Neuronal stem cell (in vitro differentiated cells): ENCODE data around the gene RNF220.

Experiments
- DNase-seq: peaks from one replicate; pipeline ENCODE4 v3.0.0-alpha.2; 2013; ENCODE audit warnings: low spot score
- H2AFZ ChIP-seq: one replicate; pipeline ENCODE4 v1.6.1; 2013; ENCODE audit warnings: mild to moderate bottlenecking, low read length, inconsistent platforms
- H2AK5ac ChIP-seq: 2 replicates; pipeline ENCODE4 v1.6.1; 2013; ENCODE audit warnings: low read depth, mild to moderate bottlenecking, inconsistent platforms, low read length, moderate library complexity, mixed read lengths
- H2BK120ac ChIP-seq: 2 replicates; pipeline ENCODE4 v1.6.1; 2013; ENCODE audit warnings: low read depth, mild to moderate bottlenecking, inconsistent platforms, low read length, moderate library complexity, mixed read lengths
- H2BK12ac ChIP-seq: one replicate; pipeline ENCODE4 v1.6.1; 2013; ENCODE audit warnings: low read length, inconsistent platforms
- H2BK15ac ChIP-seq: 2 replicates; pipeline ENCODE4 v1.6.1; 2013; ENCODE audit warnings: mild to moderate bottlenecking, low read length, inconsistent platforms, mixed read lengths
- H2BK5ac ChIP-seq: one replicate; pipeline ENCODE4 v1.6.1; 2013; ENCODE audit warnings: inconsistent platforms, mild to moderate bottlenecking, low read length, moderate library complexity
- H3K14ac ChIP-seq: one replicate; pipeline ENCODE4 v1.6.1; 2013; ENCODE audit warnings: low read length, inconsistent platforms
- H3K18ac ChIP-seq: 2 replicates; pipeline ENCODE4 v1.6.1; 2013; ENCODE audit warnings: low read length, inconsistent platforms
- H3K23ac ChIP-seq: 2 replicates; pipeline ENCODE4 v1.6.1; 2013; ENCODE audit warnings: low read depth, mild to moderate bottlenecking, mixed read lengths, low read length, inconsistent platforms; ENCODE audit not compliant: poor library complexity
- H3K27ac ChIP-seq: replicated peaks from 3 replicates; pipeline ENCODE4 v1.5.1; 2013; ENCODE audit warnings: low read length, inconsistent platforms
- H3K27me3 ChIP-seq, 3 experiments: 2 replicates each; pipeline ENCODE4 v1.6.1; 2013; ENCODE audit warnings: low read length in 3 of 3, mild to moderate bottlenecking in 2 of 3, inconsistent platforms in 1 of 3, low read depth in 1 of 3, mixed read lengths in 1 of 3, moderate library complexity in 1 of 3; ENCODE audit not compliant: control insufficient read depth in 3 of 3, insufficient read depth in 3 of 3
- H3K36me3 ChIP-seq, 2 donors: replicated peaks in 1 of 2; 2 replicates each; pipeline ENCODE4 v1.6.1; 2013; ENCODE audit warnings: low read length in 2 of 2; ENCODE audit not compliant: control insufficient read depth in 2 of 2, insufficient read depth in 2 of 2
- H3K4ac ChIP-seq: 2 replicates; pipeline ENCODE4 v1.6.1; 2013; ENCODE audit warnings: inconsistent platforms, mild to moderate bottlenecking, low read length, moderate library complexity
- H3K4me1 ChIP-seq, 2 donors: 1 replicate in 1 of 2; 2 replicates in 1 of 2; pipeline ENCODE4 v1.6.1; 2013; ENCODE audit warnings: low read length in 2 of 2, low read depth in 1 of 2; ENCODE audit not compliant: control insufficient read depth in 2 of 2, insufficient read depth in 1 of 2
- H3K4me2 ChIP-seq: one replicate; pipeline ENCODE4 v1.6.1; 2013; ENCODE audit warnings: mild to moderate bottlenecking, low read length, inconsistent platforms; ENCODE audit not compliant: insufficient read depth, poor library complexity, severe bottlenecking
- H3K4me3 ChIP-seq, 2 donors: 2 replicates each; pipeline ENCODE4 v1.5.1; 2013; ENCODE audit warnings: low read length in 2 of 2, mild to moderate bottlenecking in 2 of 2, inconsistent platforms in 1 of 2, moderate library complexity in 1 of 2
- H3K79me1 ChIP-seq: one replicate; pipeline ENCODE4 v1.6.1; 2013; ENCODE audit warnings: low read depth, mild to moderate bottlenecking, inconsistent platforms, low read length, moderate library complexity
- H3K9ac ChIP-seq: one replicate; pipeline ENCODE4 v1.6.1; 2013; ENCODE audit warnings: mild to moderate bottlenecking, low read depth, low read length, inconsistent platforms; ENCODE audit not compliant: poor library complexity
- H3K9me3 ChIP-seq, 2 donors: replicated peaks in 1 of 2; 2 replicates each; pipeline versions ENCODE3 to v1.6.1; 2013; ENCODE audit warnings: low read length in 2 of 2, mild to moderate bottlenecking in 2 of 2, inconsistent platforms in 1 of 2, low read depth in 1 of 2, mixed read lengths in 1 of 2, moderate library complexity in 1 of 2; ENCODE audit not compliant: control insufficient read depth in 2 of 2, insufficient read depth in 1 of 2
- H4K8ac ChIP-seq: one replicate; pipeline ENCODE4 v1.6.1; 2013; ENCODE audit warnings: low read depth, mild to moderate bottlenecking, inconsistent platforms, low read length, moderate library complexity
- H4K91ac ChIP-seq: one replicate; pipeline ENCODE4 v1.6.1; 2013; ENCODE audit warnings: low read length, low read depth, mild to moderate bottlenecking, inconsistent platforms; ENCODE audit not compliant: poor library complexity
- WGBS, 2 donors: extraction: QIAGEN DNeasy Blood & Tissue Kit; methylation state at CpG; one replicate each; pipeline ENCODE4 v1.1.7; 2013; ENCODE audit warnings: missing lambda C conversion rate in 2 of 2, mixed read lengths in 1 of 2; ENCODE audit not compliant: insufficient read length in 2 of 2, insufficient replicate concordance in 1 of 2; ENCODE audit errors: extremely low coverage in 2 of 2; 5-methylcytosine and 5-hydroxymethylcytosine counted together

RNF220 gene

GRCh38 chr1:44685218-44685617 is 280.2 kb downstream of the RNF220 start:
- H3K23ac ChIP-seq, result no peak overlapping the region
- H3K4ac ChIP-seq, result no peak overlapping the region
- no peak overlapping the region for H2BK15ac ChIP-seq
- no peak overlapping the region for H2BK5ac ChIP-seq
- peaks cover 0 to 4% of the 10 kb centered on the region in 2 donors for H3K36me3 ChIP-seq
- H2BK120ac ChIP-seq, result no peak overlapping the region
- H4K8ac ChIP-seq, result no peak overlapping the region
- no peak overlapping the region for H3K4me3 ChIP-seq
- no peak overlapping the region for H4K91ac ChIP-seq
- no peak overlapping the region for H3K14ac ChIP-seq
- no peak overlapping the region for H3K4me2 ChIP-seq
- no CpG with 5 or more reads among the region's 4 CpGs for WGBS, 2 donors
- no peak for DNase-seq
- H2AFZ ChIP-seq, result no peak overlapping the region
- H3K9ac ChIP-seq, result no peak overlapping the region
- H3K27me3 ChIP-seq, result no peaks in the 10 kb centered on the region
- H3K27ac ChIP-seq, result no peak overlapping the region
- peaks cover 0 to 2% of the 10 kb centered on the region in 2 donors for H3K4me1 ChIP-seq
- H3K18ac ChIP-seq, result no peak overlapping the region
- H2BK12ac ChIP-seq, result no peak overlapping the region
- H3K9me3 ChIP-seq, result no peaks in the 10 kb centered on the region
- no peak overlapping the region for H2AK5ac ChIP-seq
- H3K79me1 ChIP-seq, result no peaks in the 10 kb centered on the region

DNA sequence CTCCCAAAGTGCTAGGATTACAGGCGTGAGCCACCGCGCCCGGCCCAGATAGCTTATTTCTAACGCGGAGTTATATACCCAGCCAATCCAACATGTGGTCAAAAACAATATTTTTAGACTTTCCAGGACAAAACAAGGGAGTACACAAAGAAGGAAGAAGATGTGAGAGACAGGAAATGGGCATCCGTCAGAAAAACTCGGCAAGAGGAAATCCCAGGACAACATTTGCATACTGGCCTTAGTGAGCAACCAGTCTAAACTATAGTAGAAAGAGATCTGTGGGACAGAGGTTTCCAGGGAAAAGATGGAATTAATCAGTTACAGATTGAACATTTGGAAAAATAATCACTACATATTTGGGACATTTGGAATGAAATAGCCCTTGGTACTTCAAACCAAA is 280.8 kb downstream of the RNF220 start:
- Histone ChIP-seq H2BK5ac (no peak overlapping the region), H3K79me1 (no peaks in the 10 kb centered on the region), H2AFZ (no peak overlapping the region), H3K9ac (no peak overlapping the region), H3K4ac (no peak overlapping the region), H3K4me1 (peaks cover 0 to 2% of the 10 kb centered on the region in 2 donors), H4K8ac (no peak overlapping the region), H2AK5ac (no peak overlapping the region), H3K4me2 (no peak overlapping the region), H3K9me3 (no peaks in the 10 kb centered on the region), H2BK15ac (no peak overlapping the region), H3K23ac (no peak overlapping the region), H3K27ac (no peak overlapping the region), H3K36me3 (peaks cover 0 to 4% of the 10 kb centered on the region in 2 donors), H2BK120ac (no peak overlapping the region), H4K91ac (no peak overlapping the region), H2BK12ac (no peak overlapping the region), H3K18ac (no peak overlapping the region), H3K27me3 (no peaks in the 10 kb centered on the region), H3K14ac (no peak overlapping the region), H3K4me3 (no peak overlapping the region)
- WGBS, 2 donors, result no CpG with 5 or more reads among the region's 8 CpGs
- DNase-seq, result no peak

DNA sequence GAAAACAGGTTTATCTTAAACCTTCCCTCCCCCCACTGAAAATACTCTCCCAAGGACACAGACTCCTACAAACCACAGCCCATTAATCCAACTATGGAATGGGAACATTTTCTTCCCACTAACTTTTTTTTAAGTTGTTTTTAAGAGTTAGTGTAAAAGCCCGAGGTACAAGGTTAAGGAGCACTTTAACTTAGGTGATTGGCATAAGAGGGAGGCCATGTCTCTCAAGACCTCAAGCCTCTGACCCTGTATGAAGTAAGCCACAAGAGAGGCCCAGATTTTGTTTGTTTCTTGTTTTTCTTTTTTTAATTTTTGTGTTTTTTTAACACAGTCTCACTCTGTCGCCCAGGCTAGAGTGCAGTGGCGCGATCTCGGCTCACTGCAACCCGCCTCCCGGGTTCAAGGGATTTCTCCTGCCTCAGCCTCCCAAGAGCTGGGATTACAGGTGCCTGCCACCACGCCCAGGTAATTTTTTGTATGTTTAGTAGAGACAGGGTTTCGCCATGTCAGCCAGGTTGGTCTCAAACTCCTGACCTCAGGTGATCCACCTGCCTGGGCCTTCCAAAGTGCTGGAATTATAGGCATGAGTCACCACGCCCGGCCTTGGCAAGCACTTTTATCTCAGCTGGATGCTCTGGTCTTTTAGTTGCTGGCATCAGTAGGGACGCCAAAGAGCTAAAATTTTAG is 283.8 kb downstream of the RNF220 start:
- Histone ChIP-seq H3K27me3 (no peaks in the 10 kb centered on the region), H2AK5ac (no peak overlapping the region), H2BK12ac (no peak overlapping the region), H2BK120ac (no peak overlapping the region), H3K4ac (no peak overlapping the region), H3K23ac (no peak overlapping the region), H3K18ac (no peak overlapping the region), H3K4me2 (no peak overlapping the region), H3K4me1 (no peaks in the 10 kb centered on the region), H4K8ac (no peak overlapping the region), H4K91ac (no peak overlapping the region), H2BK5ac (no peak overlapping the region), H3K36me3 (no peaks in the 10 kb centered on the region), H3K79me1 (no peaks in the 10 kb centered on the region), H3K9me3 (no peaks in the 10 kb centered on the region), H3K27ac (no peak overlapping the region), H2BK15ac (no peak overlapping the region), H3K14ac (no peak overlapping the region), H2AFZ (no peak overlapping the region), H3K4me3 (no peak overlapping the region), H3K9ac (no peak overlapping the region)
- no CpG with 5 or more reads among the region's 12 CpGs for WGBS, 2 donors
- no peak for DNase-seq

DNA sequence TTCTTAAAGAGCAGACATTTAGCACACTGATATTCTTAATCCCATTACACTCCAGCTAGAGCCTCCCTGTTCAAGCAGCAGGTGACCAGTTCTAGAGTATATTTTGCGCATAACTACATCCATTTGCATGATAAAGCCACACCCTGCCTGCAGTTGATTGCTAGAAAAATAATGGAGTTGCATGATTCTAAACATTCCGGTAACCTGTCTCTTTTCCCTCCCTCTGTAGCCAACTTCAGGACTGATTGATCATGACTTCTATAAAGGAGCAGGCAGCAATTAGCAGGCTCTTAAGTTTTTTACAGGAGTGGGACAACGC is 284.4 kb downstream of the RNF220 start:
- H3K27me3 ChIP-seq, result no peaks in the 10 kb centered on the region
- no peaks in the 10 kb centered on the region for H3K79me1 ChIP-seq
- H3K27ac ChIP-seq, result no peak overlapping the region
- no CpG with 5 or more reads among the region's 3 CpGs for WGBS, 2 donors
- no peak overlapping the region for H3K4ac ChIP-seq
- H2AFZ ChIP-seq, result no peak overlapping the region
- H3K9me3 ChIP-seq, result no peaks in the 10 kb centered on the region
- H3K18ac ChIP-seq, result no peak overlapping the region
- H3K23ac ChIP-seq, result no peak overlapping the region
- H2BK15ac ChIP-seq, result no peak overlapping the region
- H4K8ac ChIP-seq, result no peak overlapping the region
- no peak for DNase-seq
- H2BK5ac ChIP-seq, result no peak overlapping the region
- no peak overlapping the region for H2BK12ac ChIP-seq
- H3K14ac ChIP-seq, result no peak overlapping the region
- H2AK5ac ChIP-seq, result no peak overlapping the region
- H3K4me3 ChIP-seq, result no peak overlapping the region
- H3K4me2 ChIP-seq, result no peak overlapping the region
- H3K4me1 ChIP-seq, result no peaks in the 10 kb centered on the region
- no peak overlapping the region for H3K9ac ChIP-seq
- no peak overlapping the region for H4K91ac ChIP-seq
- H2BK120ac ChIP-seq, result no peak overlapping the region
- H3K36me3 ChIP-seq, result no peaks in the 10 kb centered on the region
